HEK293 (cell line): ENCODE measurements around the gene CERS5.

ENCODE experiments used
- TCF7L2 ChIP-seq: IDR thresholded peaks from 2 replicates; pipeline ENCODE4 v1.6.1; 2011; ENCODE audit warnings: low read depth, mild to moderate bottlenecking, inconsistent platforms, low read length, moderate library complexity, borderline replicate concordance
- YY1 ChIP-seq: fragments of 450-650 bp; formaldehyde crosslinking; IDR thresholded peaks from 2 replicates; pipeline ENCODE4 v1.5.1; 2018; ENCODE audit warnings: missing biosample characterization, missing genetic modification characterization
- ZBTB48 ChIP-seq: fragments of 450-650 bp; formaldehyde crosslinking; IDR thresholded peaks from 2 replicates; pipeline ENCODE4 v1.5.1; 2016; ENCODE audit warnings: missing biosample characterization, missing genetic modification characterization
- ZNF146 ChIP-seq: fragments of 450-650 bp; formaldehyde crosslinking; IDR thresholded peaks from 2 replicates; pipeline ENCODE4 v1.5.1; 2016; ENCODE audit warnings: missing biosample characterization, missing genetic modification characterization
- ZNF202 ChIP-seq: fragments of 450-650 bp; formaldehyde crosslinking; IDR thresholded peaks from 2 replicates; pipeline ENCODE4 v1.5.1; 2016; ENCODE audit warnings: missing biosample characterization, missing genetic modification characterization, borderline replicate concordance
- ZNF311 ChIP-seq: fragments of 450-650 bp; formaldehyde crosslinking; IDR thresholded peaks from 2 replicates; pipeline ENCODE4 v1.5.1; 2017; ENCODE audit warnings: missing biosample characterization, missing genetic modification characterization, borderline replicate concordance
- ZNF501 ChIP-seq: fragments of 450-650 bp; formaldehyde crosslinking; IDR thresholded peaks from 2 replicates; pipeline ENCODE4 v1.5.1; 2016; ENCODE audit warnings: missing biosample characterization, missing genetic modification characterization
- ZNF510 ChIP-seq: fragments of 450-650 bp; formaldehyde crosslinking; IDR thresholded peaks from 2 replicates; pipeline ENCODE4 v1.5.1; 2018; ENCODE audit warnings: mild to moderate bottlenecking, missing genetic modification characterization, missing biosample characterization; ENCODE audit not compliant: insufficient replicate concordance
- ZNF600 ChIP-seq: fragments of 450-650 bp; formaldehyde crosslinking; IDR thresholded peaks from 2 replicates; pipeline ENCODE4 v1.5.1; 2016; ENCODE audit warnings: missing biosample characterization, missing genetic modification characterization
- TF ChIP-seq, protein P1 (sequence below): fragments of 450-650 bp; formaldehyde crosslinking; IDR thresholded peaks from 2 replicates; pipeline ENCODE4 v1.5.1; 2016; ENCODE audit warnings: missing biosample characterization, missing genetic modification characterization
- TF ChIP-seq, protein P2 (sequence below): IDR thresholded peaks from 2 replicates; pipeline ENCODE4 v1.6.1; 2011; ENCODE audit warnings: mild to moderate bottlenecking, low read depth, low read length, borderline replicate concordance
- TF ChIP-seq, protein P3 (sequence below): fragments of 450-650 bp; formaldehyde crosslinking; conservative IDR thresholded peaks from 2 replicates; pipeline ENCODE4 v1.5.1; 2016; ENCODE audit warnings: low read depth, missing biosample characterization, missing genetic modification characterization

DNA sequence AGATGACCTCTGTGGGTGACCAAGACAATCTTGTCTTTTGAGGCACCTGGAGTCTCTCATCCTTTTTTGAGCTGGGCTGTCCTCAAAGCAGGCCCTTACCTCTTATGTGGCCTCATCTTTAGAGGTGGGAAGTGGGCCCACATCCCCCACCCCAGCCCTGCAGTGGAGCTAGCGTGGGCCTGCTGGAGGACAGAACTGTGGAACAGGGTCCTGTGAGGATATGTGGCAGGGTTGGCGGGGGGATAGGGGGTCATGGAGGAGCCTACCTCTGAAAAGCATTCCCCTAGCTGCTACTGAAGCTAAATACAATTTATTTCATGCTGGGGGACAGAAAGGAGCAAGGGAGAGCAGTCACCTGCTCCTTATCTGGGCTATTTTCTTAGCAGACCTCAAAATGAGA lies 63.8 kb downstream of the CERS5 start:
- TF ChIP-seq, protein P1, sequence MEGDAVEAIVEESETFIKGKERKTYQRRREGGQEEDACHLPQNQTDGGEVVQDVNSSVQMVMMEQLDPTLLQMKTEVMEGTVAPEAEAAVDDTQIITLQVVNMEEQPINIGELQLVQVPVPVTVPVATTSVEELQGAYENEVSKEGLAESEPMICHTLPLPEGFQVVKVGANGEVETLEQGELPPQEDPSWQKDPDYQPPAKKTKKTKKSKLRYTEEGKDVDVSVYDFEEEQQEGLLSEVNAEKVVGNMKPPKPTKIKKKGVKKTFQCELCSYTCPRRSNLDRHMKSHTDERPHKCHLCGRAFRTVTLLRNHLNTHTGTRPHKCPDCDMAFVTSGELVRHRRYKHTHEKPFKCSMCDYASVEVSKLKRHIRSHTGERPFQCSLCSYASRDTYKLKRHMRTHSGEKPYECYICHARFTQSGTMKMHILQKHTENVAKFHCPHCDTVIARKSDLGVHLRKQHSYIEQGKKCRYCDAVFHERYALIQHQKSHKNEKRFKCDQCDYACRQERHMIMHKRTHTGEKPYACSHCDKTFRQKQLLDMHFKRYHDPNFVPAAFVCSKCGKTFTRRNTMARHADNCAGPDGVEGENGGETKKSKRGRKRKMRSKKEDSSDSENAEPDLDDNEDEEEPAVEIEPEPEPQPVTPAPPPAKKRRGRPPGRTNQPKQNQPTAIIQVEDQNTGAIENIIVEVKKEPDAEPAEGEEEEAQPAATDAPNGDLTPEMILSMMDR (tag by site-specific recombination), result no peak
- no peak for TF ChIP-seq ZNF202 (tag by site-specific recombination)
- TF ChIP-seq, protein P2, sequence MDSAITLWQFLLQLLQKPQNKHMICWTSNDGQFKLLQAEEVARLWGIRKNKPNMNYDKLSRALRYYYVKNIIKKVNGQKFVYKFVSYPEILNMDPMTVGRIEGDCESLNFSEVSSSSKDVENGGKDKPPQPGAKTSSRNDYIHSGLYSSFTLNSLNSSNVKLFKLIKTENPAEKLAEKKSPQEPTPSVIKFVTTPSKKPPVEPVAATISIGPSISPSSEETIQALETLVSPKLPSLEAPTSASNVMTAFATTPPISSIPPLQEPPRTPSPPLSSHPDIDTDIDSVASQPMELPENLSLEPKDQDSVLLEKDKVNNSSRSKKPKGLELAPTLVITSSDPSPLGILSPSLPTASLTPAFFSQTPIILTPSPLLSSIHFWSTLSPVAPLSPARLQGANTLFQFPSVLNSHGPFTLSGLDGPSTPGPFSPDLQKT, result no peak
- TF ChIP-seq ZNF510 (tag by site-specific recombination), result no peak
- TF ChIP-seq YY1 (tag by site-specific recombination), result no peak
- TF ChIP-seq ZBTB48 (tag by site-specific recombination), result no peak
- TF ChIP-seq ZNF600 (tag by site-specific recombination), result no peak
- TF ChIP-seq TCF7L2, result no peak
- TF ChIP-seq ZNF501 (tag by site-specific recombination), result no peak
- TF ChIP-seq ZNF146 (tag by site-specific recombination), result no peak
- TF ChIP-seq, protein P3, sequence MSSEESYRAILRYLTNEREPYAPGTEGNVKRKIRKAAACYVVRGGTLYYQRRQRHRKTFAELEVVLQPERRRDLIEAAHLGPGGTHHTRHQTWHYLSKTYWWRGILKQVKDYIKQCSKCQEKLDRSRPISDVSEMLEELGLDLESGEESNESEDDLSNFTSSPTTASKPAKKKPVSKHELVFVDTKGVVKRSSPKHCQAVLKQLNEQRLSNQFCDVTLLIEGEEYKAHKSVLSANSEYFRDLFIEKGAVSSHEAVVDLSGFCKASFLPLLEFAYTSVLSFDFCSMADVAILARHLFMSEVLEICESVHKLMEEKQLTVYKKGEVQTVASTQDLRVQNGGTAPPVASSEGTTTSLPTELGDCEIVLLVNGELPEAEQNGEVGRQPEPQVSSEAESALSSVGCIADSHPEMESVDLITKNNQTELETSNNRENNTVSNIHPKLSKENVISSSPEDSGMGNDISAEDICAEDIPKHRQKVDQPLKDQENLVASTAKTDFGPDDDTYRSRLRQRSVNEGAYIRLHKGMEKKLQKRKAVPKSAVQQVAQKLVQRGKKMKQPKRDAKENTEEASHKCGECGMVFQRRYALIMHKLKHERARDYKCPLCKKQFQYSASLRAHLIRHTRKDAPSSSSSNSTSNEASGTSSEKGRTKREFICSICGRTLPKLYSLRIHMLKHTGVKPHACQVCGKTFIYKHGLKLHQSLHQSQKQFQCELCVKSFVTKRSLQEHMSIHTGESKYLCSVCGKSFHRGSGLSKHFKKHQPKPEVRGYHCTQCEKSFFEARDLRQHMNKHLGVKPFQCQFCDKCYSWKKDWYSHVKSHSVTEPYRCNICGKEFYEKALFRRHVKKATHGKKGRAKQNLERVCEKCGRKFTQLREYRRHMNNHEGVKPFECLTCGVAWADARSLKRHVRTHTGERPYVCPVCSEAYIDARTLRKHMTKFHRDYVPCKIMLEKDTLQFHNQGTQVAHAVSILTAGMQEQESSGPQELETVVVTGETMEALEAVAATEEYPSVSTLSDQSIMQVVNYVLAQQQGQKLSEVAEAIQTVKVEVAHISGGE (tag by site-specific recombination), result no peak
- no peak for TF ChIP-seq ZNF311 (tag by site-specific recombination)
